ENCODE measurements around the gene BSX. TPM values are rescaled to one million over a fixed set of nuclear protein-coding genes. Genes with fewer than 3 reads are reported as not detected.

The BSX gene
- total and polyA plus RNA-seq, 2 experiments from 2014 or later: not detected

GRCh38 chr11:122931510-122931909 lies 50.1 kb downstream of the BSX start:
- H2AFZ ChIP-seq: no peak overlapping the region
- H3K9me2 ChIP-seq (replicated peaks; ENCODE audit: insufficient read depth): no peaks in the 10 kb centered on the region
- H3K27ac ChIP-seq: no peak overlapping the region
- H3K27me3 ChIP-seq: no peaks in the 10 kb centered on the region
- no peaks in the 10 kb centered on the region for H3K79me2 ChIP-seq
- no peaks in the 10 kb centered on the region for H3K9me3 ChIP-seq (ENCODE audit: low read depth)
- H3K4me3 ChIP-seq: no peak overlapping the region
- no peaks in the 10 kb centered on the region for H4K20me1 ChIP-seq (ENCODE audit: insufficient read depth, poor library complexity, severe bottlenecking)
- H3K36me3 ChIP-seq (replicated peaks; ENCODE audit: insufficient read depth, low read depth): no peaks in the 10 kb centered on the region
- TF ChIP-seq EZH2 (IDR thresholded peaks at IDR 0.05; ENCODE audit: borderline replicate concordance): no peak
- no peak for TF ChIP-seq CTCF (IDR thresholded peaks at IDR 0.05; ENCODE audit: poor library complexity)
- H3K4me2 ChIP-seq: no peak overlapping the region
- no peaks in the 10 kb centered on the region for H3K4me1 ChIP-seq (ENCODE audit: insufficient read depth)
- WGBS (ENCODE audit: low lambda C conversion rate, missing lambda C conversion rate): 72% methylated on average over 6 of the region's 6 CpGs
- DNase-seq (ENCODE audit: low spot score): no peak

Other genes with a start within 250 kb of the BSX start
- gene CRTAM, start 143.3 kb downstream of the BSX start, total RNA-seq: not detected in 2 replicates
- not detected in 2 replicates for gene CRTAM, start 143.3 kb downstream of the BSX start, polyA plus RNA-seq
- gene JHY, start 99.1 kb downstream of the BSX start, total RNA-seq: 2.0 and 2.8 TPM in 2 replicates
- gene JHY, start 99.1 kb downstream of the BSX start, polyA plus RNA-seq: 1.8 and 3.0 TPM in 2 replicates
- 1,636 and 1,726 TPM in 2 replicates for gene HSPA8, start 80.3 kb upstream of the BSX start, total RNA-seq
- 631 and 669 TPM in 2 replicates for gene HSPA8, start 80.3 kb upstream of the BSX start, polyA plus RNA-seq
- 59.4 and 75.1 TPM in 2 replicates for gene CLMP, start 213.4 kb upstream of the BSX start, total RNA-seq
- gene CLMP, start 213.4 kb upstream of the BSX start, polyA plus RNA-seq: 23.3 and 27.1 TPM in 2 replicates

Data from hepatocyte (in vitro differentiated cells).